VCaP (cell line): Measurements from ENCODE around the gene SEC23A.
A peak's percentile ranks its signal among the peaks of the same experiment; 100 is the strongest.
"Not testable (repeated sequence)": the region's sequence is repeated elsewhere in the genome, so short reads cannot be mapped to it uniquely, and the experiment has no call there.

Experiments used
- H3K27ac ChIP-seq: fragments of 450-650 bp; 2 replicates; pipeline ENCODE4 v1.5.1; 2017
- CTCF ChIP-seq: fragments of 450-650 bp; conservative IDR thresholded peaks from 2 replicates; pipeline ENCODE4 v1.5.1; 2017; ENCODE audit warnings: mild to moderate bottlenecking, moderate library complexity

Gene SEC23A

DNA sequence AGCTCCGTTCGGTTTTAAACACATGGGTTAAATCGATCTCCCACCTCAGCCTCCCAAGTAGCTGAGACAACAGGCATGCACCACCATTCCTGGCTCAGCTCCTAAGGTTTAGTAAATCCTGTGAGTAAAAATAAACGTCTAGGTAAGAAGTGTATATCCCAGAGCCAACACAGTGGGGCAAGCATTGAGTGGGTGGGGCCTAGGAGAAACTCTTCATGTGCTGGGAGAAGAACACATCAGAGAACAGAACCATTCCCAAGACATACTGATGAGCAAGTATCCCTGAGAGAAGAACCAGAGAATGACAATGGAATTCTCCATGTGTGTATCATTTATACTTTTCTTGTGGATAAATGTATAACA lies 86.3 kb downstream of the SEC23A start:
- peak overlapping the region; percentile 5; the same call in 1 of the 2 replicates for H3K27ac ChIP-seq
- TF ChIP-seq CTCF = no peak

DNA sequence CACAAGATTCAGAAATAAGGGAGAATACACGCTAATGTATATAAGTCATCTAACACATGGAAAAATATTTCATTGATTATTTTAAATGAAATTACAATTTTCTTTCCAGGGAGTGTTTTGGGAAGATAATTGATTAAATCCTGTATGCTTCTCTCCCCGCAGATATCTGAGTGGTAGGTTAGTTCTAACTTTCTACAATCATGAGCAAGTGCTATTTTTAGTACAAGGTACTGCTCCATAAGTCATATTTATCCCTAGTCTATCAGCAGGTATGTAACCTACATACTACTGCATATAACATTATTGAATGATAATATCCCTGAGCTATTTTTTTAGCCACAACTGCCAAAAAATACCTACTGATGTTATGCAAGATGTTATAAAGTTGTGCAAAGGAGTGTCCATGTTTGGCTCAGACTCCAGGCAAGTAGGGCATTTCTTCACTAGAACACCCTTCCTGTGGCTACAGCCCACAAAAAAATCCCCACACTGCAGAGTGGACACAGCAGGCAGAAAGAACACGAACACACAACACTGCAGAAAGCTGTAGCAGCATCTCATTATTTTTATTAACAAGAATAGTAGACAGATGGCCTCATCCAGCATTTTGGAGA lies 87.0 kb downstream of the SEC23A start:
- no peak for TF ChIP-seq CTCF
- peak overlapping the region; percentile 5; the same call in 1 of the 2 replicates for H3K27ac ChIP-seq

DNA sequence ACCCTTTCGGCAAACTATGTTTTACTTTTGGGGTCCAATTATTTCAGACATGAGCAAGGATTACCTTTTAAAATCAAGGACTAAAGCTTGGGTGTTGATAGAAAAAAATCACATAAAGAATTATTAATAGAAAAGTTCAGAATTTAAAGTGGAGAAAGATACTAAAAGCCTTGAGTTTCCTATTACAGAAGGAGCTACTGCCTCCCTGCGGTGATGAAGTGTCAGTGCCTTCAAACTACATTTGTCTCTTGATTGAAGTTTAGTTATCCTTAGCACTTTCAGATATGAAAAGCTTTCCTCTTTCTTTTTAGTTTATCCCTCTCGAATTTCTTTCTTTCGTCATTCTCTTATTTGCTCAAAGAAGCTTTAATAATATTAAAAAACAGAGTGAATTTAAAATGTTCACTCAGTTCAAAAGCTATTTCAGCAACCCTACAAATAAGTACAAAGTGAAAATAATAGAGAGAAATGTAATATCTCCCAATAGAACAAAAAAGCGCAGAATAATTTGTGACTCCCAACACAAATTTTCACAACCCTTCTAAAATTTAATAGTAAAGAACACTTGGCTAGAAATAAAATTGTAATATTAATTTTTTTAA lies 87.6 kb downstream of the SEC23A start:
- peak; percentile 89 for TF ChIP-seq CTCF
- peak overlapping the region; percentile 54 for H3K27ac ChIP-seq

GRCh38 chr14:39014460-39014859 lies 88.6 kb downstream of the SEC23A start:
- H3K27ac ChIP-seq = peak overlapping the region; percentile 54
- TF ChIP-seq CTCF = no peak

DNA sequence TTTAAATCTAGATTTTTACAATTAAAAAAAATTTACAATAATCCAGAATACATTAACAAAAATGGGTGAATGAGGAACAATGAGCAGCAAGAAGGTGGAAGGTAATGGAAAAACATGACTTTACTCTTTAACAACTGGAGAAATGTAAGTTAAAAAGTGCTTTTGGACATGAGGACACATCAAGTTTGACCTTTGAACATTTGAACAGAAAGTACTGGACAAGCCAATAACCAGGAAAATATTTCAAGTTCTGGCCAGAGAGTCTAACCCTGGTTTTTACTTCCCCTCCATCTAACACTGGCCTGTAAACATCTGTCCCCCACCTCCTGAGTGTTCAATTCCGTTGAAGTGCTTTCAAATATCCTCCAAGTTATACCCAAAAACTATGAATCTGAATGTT lies 94.1 kb downstream of the SEC23A start:
- not testable (repeated sequence) for H3K27ac ChIP-seq

GRCh38 chr14:39006721-39007410 lies 96.2 kb downstream of the SEC23A start:
- no peak for TF ChIP-seq CTCF
- peak overlapping the region; percentile 61; the same call in 1 of the 2 replicates for H3K27ac ChIP-seq

DNA sequence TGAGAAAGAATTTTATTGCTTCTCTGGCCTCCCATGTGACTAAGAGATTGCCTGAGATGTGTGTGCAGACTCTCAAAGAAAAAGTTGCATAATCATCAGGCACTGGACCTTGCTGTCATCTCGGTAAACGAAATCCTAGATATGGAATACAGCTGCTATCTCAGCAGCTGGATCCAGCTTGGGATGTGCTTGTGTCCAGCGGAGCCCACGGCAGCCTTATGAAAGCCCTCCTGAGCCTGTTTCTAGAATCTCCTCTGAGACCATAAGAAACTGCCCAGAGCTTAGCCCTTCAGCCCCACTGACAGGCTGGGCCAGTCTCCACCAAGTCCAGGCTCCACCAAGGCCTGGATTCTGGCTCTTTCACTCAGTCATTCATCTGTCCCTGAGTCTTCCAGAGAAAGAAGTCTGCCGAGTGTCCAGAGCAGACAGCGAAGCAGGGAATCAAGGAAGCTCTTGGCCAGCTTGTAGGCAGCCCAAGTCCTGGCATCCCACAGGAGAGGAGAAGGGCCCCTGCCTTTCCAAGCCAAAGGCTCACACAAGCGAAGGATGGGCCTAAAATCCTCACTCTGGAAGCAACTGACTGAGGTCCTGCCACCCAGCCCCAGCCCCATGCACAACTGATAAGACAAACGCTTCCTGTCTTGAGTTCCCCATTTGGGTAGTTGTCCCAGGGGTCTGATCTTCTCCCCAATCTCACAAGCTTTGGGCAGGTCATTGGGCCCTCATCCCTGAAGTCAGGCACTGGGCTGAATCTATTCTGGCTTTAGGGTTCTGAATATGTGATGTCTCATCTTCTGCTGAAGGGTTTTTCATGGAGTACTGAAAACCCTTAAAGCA lies 97.8 kb downstream of the SEC23A start:
- no peak overlapping the region for H3K27ac ChIP-seq
- TF ChIP-seq CTCF = no peak
